HEK293 (cell line): ENCODE results near the gene EXOC7.

Source experiments
- CTCF ChIA-PET: fragments of 350-600 bp; formaldehyde crosslinking; extraction: SDS; loops from one replicate; lab custom pipeline; 2021; ENCODE audit warnings: antibody characterized with exemption; lab: Yijun Ruan, JAX
- POLR2A ChIA-PET: fragments of 300-600 bp; formaldehyde crosslinking; extraction: SDS; loops from one replicate; lab custom pipeline; 2020; ENCODE audit warnings: antibody characterized with exemption, inconsistent platforms; lab: Yijun Ruan, JAX
- H3K27ac ChIP-seq: fragments of 200-500 bp; sonication (Bioruptor generic); 2 replicates; pipeline ENCODE4 v1.5.1; 2014; ENCODE audit warnings: low read depth, low read length, control low read depth, inconsistent platforms; ENCODE audit errors: extremely low read depth
- H3K36me3 ChIP-seq, 2 experiments: fragments of 200-500 bp in 1 of 2; sonication (Bioruptor generic) in 1 of 2; 1 replicate in 1 of 2; 2 replicates in 1 of 2; pipeline ENCODE4 v1.5.1; 2014 to 2017; ENCODE audit warnings: inconsistent platforms in 2 of 2, low read length in 2 of 2; ENCODE audit not compliant: control insufficient read depth in 2 of 2, insufficient read depth in 1 of 2
- H3K4me1 ChIP-seq: fragments of 200-500 bp; sonication (Bioruptor generic); 2 replicates; pipeline ENCODE4 v1.5.1; 2014; ENCODE audit warnings: mild to moderate bottlenecking, low read length, inconsistent platforms; ENCODE audit not compliant: control insufficient read depth, insufficient read depth
- H3K4me3 ChIP-seq: 2 replicates; pipeline ENCODE4 v1.5.1; 2011; ENCODE audit warnings: low read depth, mild to moderate bottlenecking, control low read depth, low read length, moderate library complexity
- H3K9me3 ChIP-seq: fragments of 200-500 bp; sonication (Bioruptor generic); 2 replicates; pipeline ENCODE4 v1.5.1; 2014; ENCODE audit warnings: low read depth, low read length, inconsistent platforms; ENCODE audit not compliant: control insufficient read depth, insufficient read depth
- AEBP2 ChIP-seq: fragments of 450-650 bp; formaldehyde crosslinking; IDR thresholded peaks from 2 replicates; pipeline ENCODE4 v1.5.1; 2016; ENCODE audit warnings: missing biosample characterization, missing genetic modification characterization, borderline replicate concordance
- EGR2 ChIP-seq: fragments of 450-650 bp; formaldehyde crosslinking; IDR thresholded peaks from 2 replicates; pipeline ENCODE4 v1.5.1; 2016; ENCODE audit warnings: low read depth, missing biosample characterization, missing genetic modification characterization
- GLI2 ChIP-seq: fragments of 450-650 bp; formaldehyde crosslinking; IDR thresholded peaks from 2 replicates; pipeline ENCODE4; 2017; ENCODE audit warnings: missing biosample characterization, missing genetic modification characterization, low read depth, borderline replicate concordance
- KLF10 ChIP-seq: fragments of 450-650 bp; IDR thresholded peaks from 2 replicates; pipeline ENCODE4 v1.5.1; 2018; ENCODE audit warnings: missing biosample characterization, mild to moderate bottlenecking, missing genetic modification characterization
- KLF8 ChIP-seq: fragments of 450-650 bp; formaldehyde crosslinking; IDR thresholded peaks from 2 replicates; pipeline ENCODE4 v1.5.1; 2016; ENCODE audit warnings: missing biosample characterization, missing genetic modification characterization
- PRDM1 ChIP-seq: fragments of 450-650 bp; formaldehyde crosslinking; IDR thresholded peaks from 2 replicates; pipeline ENCODE4; 2016; ENCODE audit warnings: missing biosample characterization, missing genetic modification characterization
- RBAK ChIP-seq: fragments of 450-650 bp; formaldehyde crosslinking; IDR thresholded peaks from 2 replicates; pipeline ENCODE4 v1.5.1; 2016; ENCODE audit warnings: missing biosample characterization, missing genetic modification characterization
- REPIN1 ChIP-seq: fragments of 450-650 bp; formaldehyde crosslinking; IDR thresholded peaks from 2 replicates; pipeline ENCODE4 v1.5.1; 2017; ENCODE audit warnings: missing biosample characterization, missing genetic modification characterization, low read depth
- WT1 ChIP-seq: fragments of 450-650 bp; formaldehyde crosslinking; IDR thresholded peaks from 2 replicates; pipeline ENCODE4 v1.5.1; 2016; ENCODE audit warnings: missing biosample characterization, missing genetic modification characterization
- YY2 ChIP-seq: fragments of 450-650 bp; formaldehyde crosslinking; IDR thresholded peaks from 2 replicates; pipeline ENCODE4 v1.5.1; 2016; ENCODE audit warnings: missing biosample characterization, missing genetic modification characterization
- ZFHX2 ChIP-seq: fragments of 450-650 bp; formaldehyde crosslinking; conservative IDR thresholded peaks from 2 replicates; pipeline ENCODE4 v1.5.1; 2016; ENCODE audit warnings: missing biosample characterization, missing genetic modification characterization
- ZFP37 ChIP-seq: fragments of 450-650 bp; formaldehyde crosslinking; IDR thresholded peaks from 2 replicates; pipeline ENCODE4 v1.5.1; 2016; ENCODE audit warnings: missing biosample characterization, missing genetic modification characterization
- ZIC2 ChIP-seq: fragments of 450-650 bp; formaldehyde crosslinking; IDR thresholded peaks from 2 replicates; pipeline ENCODE4 v1.5.1; 2016; ENCODE audit warnings: missing biosample characterization, missing genetic modification characterization
- ZNF132 ChIP-seq: fragments of 450-650 bp; formaldehyde crosslinking; IDR thresholded peaks from 2 replicates; pipeline ENCODE4 v1.5.1; 2017; ENCODE audit warnings: missing biosample characterization, missing genetic modification characterization, borderline replicate concordance
- ZNF133 ChIP-seq: fragments of 450-650 bp; formaldehyde crosslinking; IDR thresholded peaks from 2 replicates; pipeline ENCODE4 v1.5.1; 2016; ENCODE audit warnings: missing biosample characterization, missing genetic modification characterization
- ZNF155 ChIP-seq: fragments of 450-650 bp; formaldehyde crosslinking; IDR thresholded peaks from 2 replicates; pipeline ENCODE4 v1.5.1; 2016; ENCODE audit warnings: missing biosample characterization, missing genetic modification characterization
- ZNF311 ChIP-seq: fragments of 450-650 bp; formaldehyde crosslinking; IDR thresholded peaks from 2 replicates; pipeline ENCODE4 v1.5.1; 2017; ENCODE audit warnings: missing biosample characterization, missing genetic modification characterization, borderline replicate concordance
- ZNF416 ChIP-seq: fragments of 450-650 bp; formaldehyde crosslinking; IDR thresholded peaks from 2 replicates; pipeline ENCODE4 v1.5.1; 2016; ENCODE audit warnings: missing biosample characterization, missing genetic modification characterization
- ZNF518A ChIP-seq: fragments of 450-650 bp; formaldehyde crosslinking; conservative IDR thresholded peaks from 2 replicates; pipeline ENCODE4 v1.5.1; 2016; ENCODE audit warnings: low read depth, missing biosample characterization, missing genetic modification characterization
- ZNF529 ChIP-seq: fragments of 450-650 bp; formaldehyde crosslinking; IDR thresholded peaks from 2 replicates; pipeline ENCODE4 v1.5.1; 2017; ENCODE audit warnings: missing genetic modification characterization, missing biosample characterization; ENCODE audit not compliant: insufficient replicate concordance
- ZNF548 ChIP-seq: fragments of 450-650 bp; formaldehyde crosslinking; IDR thresholded peaks from 2 replicates; pipeline ENCODE4 v1.5.1; 2016; ENCODE audit warnings: missing biosample characterization, missing genetic modification characterization
- ZNF600 ChIP-seq: fragments of 450-650 bp; formaldehyde crosslinking; IDR thresholded peaks from 2 replicates; pipeline ENCODE4 v1.5.1; 2016; ENCODE audit warnings: missing biosample characterization, missing genetic modification characterization
- ZNF654 ChIP-seq: fragments of 450-650 bp; formaldehyde crosslinking; IDR thresholded peaks from 2 replicates; pipeline ENCODE4 v1.5.1; 2016; ENCODE audit warnings: low read depth, missing biosample characterization, missing genetic modification characterization
- ZNF76 ChIP-seq: fragments of 450-650 bp; formaldehyde crosslinking; IDR thresholded peaks from 2 replicates; pipeline ENCODE4; 2016; ENCODE audit warnings: low read depth, missing biosample characterization, missing genetic modification characterization, borderline replicate concordance
- TF ChIP-seq, protein P1 (sequence below): fragments of 450-650 bp; formaldehyde crosslinking; IDR thresholded peaks from 2 replicates; pipeline ENCODE4 v1.5.1; 2016; ENCODE audit warnings: missing biosample characterization, missing genetic modification characterization, borderline replicate concordance

EXOC7 gene

GRCh38 chr17:76142039-76142584 lies 38.5 kb upstream of the EXOC7 start:
- no peaks in the 10 kb centered on the region for H3K9me3 ChIP-seq
- no peak overlapping the region for H3K4me3 ChIP-seq
- TF ChIP-seq ZNF76 (no peak), ZIC2 (tag by site-specific recombination) (no peak), ZFP37 (tag by site-specific recombination) (no peak), ZNF529 (tag by site-specific recombination) (no peak), EGR2 (tag by site-specific recombination) (peak; percentile 68), ZNF416 (tag by site-specific recombination) (no peak), AEBP2 (tag by site-specific recombination) (no peak), ZNF133 (tag by site-specific recombination) (no peak), RBAK (tag by site-specific recombination) (no peak), ZNF155 (no peak), ZNF654 (tag by site-specific recombination) (no peak), KLF10 (tag by site-specific recombination) (no peak), WT1 (tag by site-specific recombination) (0 out of 2 replicates have a peak, but pooled peaks have one; percentile 15), GLI2 (tag by site-specific recombination) (no peak), ZFHX2 (tag by site-specific recombination) (peak; percentile 80), PRDM1 (peak; percentile 93), ZNF600 (tag by site-specific recombination) (no peak), YY2 (no peak), ZNF311 (tag by site-specific recombination) (no peak), KLF8 (tag by site-specific recombination) (no peak), ZNF132 (tag by site-specific recombination) (no peak), REPIN1 (no peak), ZNF548 (tag by site-specific recombination) (no peak), ZNF518A (tag by site-specific recombination) (no peak)
- TF ChIP-seq, protein P1, sequence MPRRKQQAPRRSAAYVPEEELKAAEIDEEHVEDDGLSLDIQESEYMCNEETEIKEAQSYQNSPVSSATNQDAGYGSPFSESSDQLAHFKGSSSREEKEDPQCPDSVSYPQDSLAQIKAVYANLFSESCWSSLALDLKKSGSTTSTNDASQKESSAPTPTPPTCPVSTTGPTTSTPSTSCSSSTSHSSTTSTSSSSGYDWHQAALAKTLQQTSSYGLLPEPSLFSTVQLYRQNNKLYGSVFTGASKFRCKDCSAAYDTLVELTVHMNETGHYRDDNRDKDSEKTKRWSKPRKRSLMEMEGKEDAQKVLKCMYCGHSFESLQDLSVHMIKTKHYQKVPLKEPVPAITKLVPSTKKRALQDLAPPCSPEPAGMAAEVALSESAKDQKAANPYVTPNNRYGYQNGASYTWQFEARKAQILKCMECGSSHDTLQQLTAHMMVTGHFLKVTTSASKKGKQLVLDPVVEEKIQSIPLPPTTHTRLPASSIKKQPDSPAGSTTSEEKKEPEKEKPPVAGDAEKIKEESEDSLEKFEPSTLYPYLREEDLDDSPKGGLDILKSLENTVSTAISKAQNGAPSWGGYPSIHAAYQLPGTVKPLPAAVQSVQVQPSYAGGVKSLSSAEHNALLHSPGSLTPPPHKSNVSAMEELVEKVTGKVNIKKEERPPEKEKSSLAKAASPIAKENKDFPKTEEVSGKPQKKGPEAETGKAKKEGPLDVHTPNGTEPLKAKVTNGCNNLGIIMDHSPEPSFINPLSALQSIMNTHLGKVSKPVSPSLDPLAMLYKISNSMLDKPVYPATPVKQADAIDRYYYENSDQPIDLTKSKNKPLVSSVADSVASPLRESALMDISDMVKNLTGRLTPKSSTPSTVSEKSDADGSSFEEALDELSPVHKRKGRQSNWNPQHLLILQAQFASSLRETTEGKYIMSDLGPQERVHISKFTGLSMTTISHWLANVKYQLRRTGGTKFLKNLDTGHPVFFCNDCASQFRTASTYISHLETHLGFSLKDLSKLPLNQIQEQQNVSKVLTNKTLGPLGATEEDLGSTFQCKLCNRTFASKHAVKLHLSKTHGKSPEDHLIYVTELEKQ (tag by site-specific recombination), result no peak
- H3K4me1 ChIP-seq, result peaks cover 9% of the 10 kb centered on the region
- H3K36me3 ChIP-seq, result peaks cover 0 to 17% of the 10 kb centered on the region in 2 experiments; a peak in 1 of 3 replicates
- POLR2A ChIA-PET, result interaction anchor here (0.6 to 1.5 kb wide), 2 partner anchors 8 to 9 kb away, joined by 3 to 4 read pairs; no protein-coding TSS in a partner anchor
- CTCF ChIA-PET, result interaction anchor here (0.6 to 4.3 kb wide), 9 partner anchors 13 to 141 kb away, joined by 3 to 38 read pairs (median 4); partner anchors contain the start of gene CDK3
- no peak overlapping the region for H3K27ac ChIP-seq
